ENCODE measurements around the gene GADD45G.

The GADD45G gene

DNA sequence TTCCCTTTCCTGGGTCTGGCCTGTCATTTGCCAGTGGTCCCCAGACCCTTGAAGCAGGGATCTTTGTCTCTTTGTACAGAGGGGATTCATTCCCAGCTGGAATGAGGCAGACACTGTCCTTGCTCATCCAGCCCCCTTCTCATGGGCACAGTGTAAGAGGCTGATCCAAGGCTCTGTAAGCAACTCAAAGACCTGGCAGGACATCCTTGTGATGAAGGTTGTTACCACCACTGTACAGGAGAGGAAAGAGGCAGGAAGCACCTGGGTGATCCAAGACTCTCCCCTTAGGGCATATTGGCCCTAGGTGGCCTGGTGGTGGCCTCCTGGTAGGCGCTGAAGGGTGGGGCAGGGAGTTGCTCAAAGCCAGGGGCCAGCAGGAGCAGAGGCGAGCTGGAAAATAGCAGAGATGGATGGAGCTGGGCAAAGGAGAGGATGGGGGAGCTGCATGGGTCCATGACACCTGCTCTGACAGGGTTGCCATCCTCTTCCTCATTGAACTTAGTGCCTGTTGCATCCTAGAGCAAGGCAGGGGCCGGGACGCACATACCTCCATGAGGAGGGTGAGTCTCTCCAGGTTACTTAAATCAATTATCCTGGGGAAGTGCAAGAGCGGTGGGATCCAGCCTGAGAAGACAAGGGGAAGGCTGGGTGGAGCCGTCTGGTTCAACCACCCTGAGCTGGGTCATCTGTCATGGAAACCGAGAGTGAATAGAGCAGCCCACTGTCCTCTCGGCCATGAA, 9.8 kb upstream of the GADD45G start:
- no peaks in the 10 kb centered on the region for H3K27me3 ChIP-seq (ENCODE audit: insufficient read depth, low read depth)
- H3K36me3 ChIP-seq (ENCODE audit: insufficient read depth): no peaks in the 10 kb centered on the region
- no peak overlapping the region for H3K4me2 ChIP-seq
- no peak overlapping the region for H3K27ac ChIP-seq
- H3K4me3 ChIP-seq (IDR thresholded peaks at IDR 0.05; ENCODE audit: insufficient read depth, low read depth, low read length): no peak overlapping the region
- no peak overlapping the region for H3K9ac ChIP-seq
- H2AFZ ChIP-seq (ENCODE audit: low read depth): no peak overlapping the region
- H4K20me1 ChIP-seq (ENCODE audit: insufficient read depth): no peaks in the 10 kb centered on the region
- no peaks in the 10 kb centered on the region for H3K79me2 ChIP-seq (ENCODE audit: insufficient read depth, low read depth)
- no peak for TF ChIP-seq CTCF (conservative IDR thresholded peaks at IDR 0.05; ENCODE audit: low read depth, low read length)
- H3K4me1 ChIP-seq (ENCODE audit: low read depth, poor library complexity, severe bottlenecking): no peaks in the 10 kb centered on the region

GRCh38 chr9:89595646-89596045, 9.2 kb upstream of the GADD45G start:
- Histone ChIP-seq H3K36me3 (ENCODE audit: insufficient read depth) (no peaks in the 10 kb centered on the region), H3K79me2 (ENCODE audit: insufficient read depth, low read depth) (no peaks in the 10 kb centered on the region), H2AFZ (ENCODE audit: low read depth) (no peak overlapping the region), H3K4me1 (ENCODE audit: low read depth, poor library complexity, severe bottlenecking) (no peaks in the 10 kb centered on the region), H3K27me3 (ENCODE audit: insufficient read depth, low read depth) (no peaks in the 10 kb centered on the region), H3K4me3 (IDR thresholded peaks at IDR 0.05; ENCODE audit: insufficient read depth, low read depth, low read length) (no peak overlapping the region), H3K4me2 (no peak overlapping the region), H3K9ac (no peak overlapping the region), H4K20me1 (ENCODE audit: insufficient read depth) (no peaks in the 10 kb centered on the region), H3K27ac (no peak overlapping the region)
- no peak for TF ChIP-seq CTCF (conservative IDR thresholded peaks at IDR 0.05; ENCODE audit: low read depth, low read length)

DNA sequence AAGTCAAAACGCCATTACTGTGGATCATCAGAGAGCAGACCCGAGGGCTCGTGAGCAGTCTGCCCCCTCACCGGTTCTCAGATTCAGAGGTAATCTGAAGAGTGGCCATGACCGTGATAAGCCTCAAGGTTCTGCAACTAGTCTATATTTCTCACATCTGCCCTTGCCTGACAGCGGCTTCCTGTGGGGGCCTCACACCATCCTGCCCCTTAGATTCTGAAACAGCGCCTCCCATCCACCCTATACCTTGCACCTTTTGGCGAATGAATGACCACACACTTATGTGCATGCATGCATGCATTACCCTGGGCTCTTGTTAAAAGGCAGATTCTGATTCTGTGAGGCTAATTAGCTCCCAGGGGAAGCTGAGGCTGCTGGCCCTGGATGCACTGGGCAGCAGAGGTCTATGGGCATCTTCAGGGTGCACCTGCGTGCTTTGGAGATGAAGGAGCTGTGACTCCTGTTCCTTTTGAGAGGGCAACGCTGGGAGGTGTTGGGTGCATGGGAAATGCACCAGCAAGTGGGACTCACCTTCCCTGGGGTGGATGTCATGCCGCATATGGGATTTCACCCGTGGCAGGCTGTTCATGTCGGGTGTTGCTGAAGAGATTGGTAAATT, 7.8 kb upstream of the GADD45G start:
- no peaks in the 10 kb centered on the region for H3K79me2 ChIP-seq (ENCODE audit: insufficient read depth, low read depth)
- no peak overlapping the region for H3K4me2 ChIP-seq
- no peaks in the 10 kb centered on the region for H3K4me1 ChIP-seq (ENCODE audit: low read depth, poor library complexity, severe bottlenecking)
- no peak overlapping the region for H3K4me3 ChIP-seq (IDR thresholded peaks at IDR 0.05; ENCODE audit: insufficient read depth, low read depth, low read length)
- no peaks in the 10 kb centered on the region for H3K36me3 ChIP-seq (ENCODE audit: insufficient read depth)
- no peaks in the 10 kb centered on the region for H3K27me3 ChIP-seq (ENCODE audit: insufficient read depth, low read depth)
- no peaks in the 10 kb centered on the region for H4K20me1 ChIP-seq (ENCODE audit: insufficient read depth)
- no peak overlapping the region for H3K9ac ChIP-seq
- TF ChIP-seq CTCF (conservative IDR thresholded peaks at IDR 0.05; ENCODE audit: low read depth, low read length): no peak
- no peak overlapping the region for H2AFZ ChIP-seq (ENCODE audit: low read depth)
- H3K27ac ChIP-seq: no peak overlapping the region

DNA sequence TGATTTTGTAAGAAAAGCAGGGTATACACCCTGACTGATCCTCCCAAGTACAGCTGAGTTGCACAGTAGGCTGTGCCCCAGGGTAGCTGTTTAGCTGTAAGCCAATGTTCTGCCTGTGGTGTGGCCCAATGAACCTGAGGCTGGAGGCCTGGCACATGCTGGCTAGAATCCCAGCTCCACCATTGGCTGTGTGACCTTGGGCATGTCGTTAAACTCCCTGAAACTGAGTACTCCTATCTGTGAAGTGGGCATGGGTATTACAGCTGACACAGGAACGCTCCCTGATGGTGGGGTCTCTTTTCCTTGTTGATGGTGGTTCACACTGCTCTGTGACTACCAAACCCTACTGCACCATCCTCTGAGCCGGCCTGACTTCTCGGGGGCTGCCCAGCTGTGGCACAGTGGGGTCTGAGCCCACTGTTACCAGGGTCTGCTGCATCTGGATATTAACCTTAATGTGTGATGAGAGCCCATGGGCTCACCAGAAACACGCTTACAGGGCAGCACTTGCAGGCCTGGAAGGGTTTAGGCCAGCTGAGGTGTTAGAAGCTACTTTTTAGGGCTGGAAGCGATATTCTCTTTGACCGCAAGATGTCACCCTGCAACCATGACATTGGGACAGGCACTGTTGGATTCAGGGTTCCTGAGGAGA, 7.0 kb upstream of the GADD45G start:
- H3K4me2 ChIP-seq: no peak overlapping the region
- H3K27me3 ChIP-seq (ENCODE audit: insufficient read depth, low read depth): no peaks in the 10 kb centered on the region
- H3K27ac ChIP-seq: no peak overlapping the region
- peak; percentile 94 for TF ChIP-seq CTCF (conservative IDR thresholded peaks at IDR 0.05; ENCODE audit: low read depth, low read length)
- no peaks in the 10 kb centered on the region for H3K79me2 ChIP-seq (ENCODE audit: insufficient read depth, low read depth)
- H3K4me3 ChIP-seq (IDR thresholded peaks at IDR 0.05; ENCODE audit: insufficient read depth, low read depth, low read length): no peak overlapping the region
- H3K4me1 ChIP-seq (ENCODE audit: low read depth, poor library complexity, severe bottlenecking): peaks cover 3% of the 10 kb centered on the region
- H4K20me1 ChIP-seq (ENCODE audit: insufficient read depth): no peaks in the 10 kb centered on the region
- no peak overlapping the region for H3K9ac ChIP-seq
- no peaks in the 10 kb centered on the region for H3K36me3 ChIP-seq (ENCODE audit: insufficient read depth)
- H2AFZ ChIP-seq (ENCODE audit: low read depth): no peak overlapping the region
